Fibroblast of the conjunctiva (primary cell): ENCODE data around the gene WDR47.
"Not testable (repeated sequence)": the region's sequence is repeated elsewhere in the genome, so short reads cannot be mapped to it uniquely, and the experiment has no call there.

Experiments used
- DNase-seq: peaks from one replicate; pipeline ENCODE4 v3.0.0-alpha.2; 2010; ENCODE audit warnings: low read depth

WDR47 gene

DNA sequence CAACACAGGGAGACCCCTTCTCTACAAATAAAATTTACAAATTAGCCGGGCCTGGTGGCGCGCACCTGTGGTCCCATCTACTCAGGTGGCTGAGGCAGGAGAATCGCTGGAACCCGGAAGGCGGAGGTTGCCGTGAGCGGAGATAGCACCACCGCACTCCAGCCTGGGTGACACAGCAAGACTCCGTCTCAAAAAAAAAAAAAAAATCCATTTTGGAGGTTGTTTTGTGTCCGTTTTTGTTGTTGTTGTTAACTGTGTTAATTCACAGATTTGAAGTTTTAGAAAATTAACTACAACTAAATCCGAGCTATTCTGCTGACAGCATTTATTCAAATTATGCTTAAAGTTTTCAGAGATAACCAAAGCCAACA, 79.2 kb downstream of the WDR47 start:
- no peak for DNase-seq

DNA sequence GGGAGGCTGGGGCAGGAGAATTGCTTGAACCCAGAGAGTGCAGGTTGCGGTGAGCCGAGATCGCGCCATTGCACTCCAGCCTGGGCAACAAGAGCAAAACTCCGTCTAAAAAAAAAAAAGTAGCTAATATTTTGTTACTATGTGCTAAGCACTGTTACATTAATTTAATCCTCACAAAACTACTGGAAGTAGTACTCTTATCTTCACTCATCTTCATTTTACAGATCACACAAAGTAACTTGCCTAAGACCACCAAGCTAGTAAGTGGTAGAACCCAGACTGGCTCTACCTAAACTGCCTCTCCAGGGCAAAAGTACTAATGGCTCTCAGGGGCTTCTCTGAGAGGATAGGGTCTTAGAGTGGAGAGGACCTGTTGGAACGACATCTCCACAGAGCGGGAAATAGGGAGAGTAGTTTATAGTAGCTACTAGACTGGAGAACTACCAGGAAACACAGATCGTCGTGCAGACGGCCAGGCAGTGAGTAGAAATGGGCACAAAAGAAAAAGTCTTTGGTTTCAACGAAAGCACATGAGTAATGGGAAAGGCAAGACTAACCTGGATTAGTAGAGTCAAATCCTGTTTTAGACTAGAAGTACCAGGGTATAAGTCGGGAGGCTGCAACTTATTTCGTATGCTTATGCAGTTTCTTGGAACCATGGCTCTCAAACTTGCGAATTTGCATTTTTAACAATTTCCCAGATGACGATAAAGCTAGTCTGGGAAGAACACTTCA, 80.0 kb downstream of the WDR47 start:
- no peak for DNase-seq

DNA sequence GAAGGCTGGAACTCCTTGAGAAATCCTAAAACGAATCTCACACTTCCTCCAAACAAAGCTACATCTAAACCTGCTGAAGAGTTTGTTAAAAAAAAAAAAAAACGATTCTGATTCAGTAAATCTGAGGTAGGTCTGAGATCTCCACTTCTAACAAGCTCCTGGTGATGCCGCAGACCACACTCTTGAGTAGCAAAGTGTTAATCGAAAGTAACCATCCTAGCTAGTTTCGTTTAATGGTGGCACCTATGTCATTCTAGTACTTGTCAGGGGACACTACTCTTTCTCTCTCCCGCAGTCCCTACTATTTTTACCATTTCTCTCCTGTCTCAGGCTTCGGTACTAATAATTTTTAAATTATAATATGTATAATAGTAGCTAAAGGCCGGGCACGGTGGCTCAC, 80.7 kb downstream of the WDR47 start:
- DNase-seq = no peak

DNA sequence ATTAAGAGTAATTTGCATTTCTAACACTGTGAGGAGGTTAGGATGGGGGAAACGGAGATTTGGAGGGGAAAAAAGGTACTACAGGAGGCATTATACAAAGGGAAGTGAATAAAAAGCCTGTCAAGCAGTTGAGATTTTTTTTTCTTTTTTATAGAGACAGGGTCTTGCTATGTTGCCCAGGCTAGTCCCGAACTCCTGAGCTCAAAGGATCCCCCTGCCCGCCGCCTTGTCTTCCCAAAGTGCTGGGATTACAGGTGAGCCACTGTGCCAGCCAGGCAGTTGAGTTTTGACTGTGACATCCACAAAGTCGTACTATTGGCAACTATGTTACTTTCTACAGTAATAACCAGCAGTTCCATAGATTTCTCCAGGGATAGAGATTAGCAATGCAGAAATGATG, 81.2 kb downstream of the WDR47 start:
- DNase-seq = no peak

DNA sequence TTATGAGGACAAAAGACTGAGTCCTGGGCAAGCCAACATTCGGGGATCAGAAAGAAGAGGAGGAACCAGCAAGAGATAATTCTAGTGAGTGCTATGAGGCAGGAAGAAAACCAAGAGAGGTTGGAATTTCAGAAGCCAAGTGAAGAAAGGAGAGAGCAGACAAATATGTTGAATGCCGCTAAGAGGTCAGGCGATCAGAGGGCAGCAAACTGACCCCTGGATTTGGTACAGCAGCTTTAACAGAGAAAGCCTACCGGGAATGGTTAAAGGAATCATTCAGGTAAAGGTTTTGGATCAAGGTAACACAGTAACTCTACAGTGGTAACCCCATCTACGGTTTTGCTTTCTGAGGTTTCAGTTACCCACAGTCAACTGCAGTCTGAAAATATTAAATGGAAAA, 84.0 kb downstream of the WDR47 start:
- DNase-seq = no peak

DNA sequence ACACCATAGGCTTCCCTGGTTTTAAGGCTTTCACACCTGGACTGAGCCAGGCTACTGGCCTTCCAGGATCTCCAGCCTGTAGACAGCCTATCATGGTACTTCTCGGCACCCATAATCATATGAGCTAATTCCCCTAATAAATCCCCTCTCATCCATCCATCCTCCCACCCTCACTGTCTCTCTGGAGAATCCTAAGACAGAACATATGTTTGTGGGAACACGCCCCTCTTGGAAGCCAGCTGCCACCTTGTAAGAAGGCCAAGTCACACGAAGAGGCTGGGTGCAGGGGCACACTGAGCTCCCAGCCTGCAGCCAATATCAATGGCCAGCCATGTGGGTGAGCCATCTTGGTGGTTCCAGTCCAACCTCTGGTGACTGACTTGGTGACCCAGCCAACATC, 86.0 kb downstream of the WDR47 start:
- DNase-seq = no peak

DNA sequence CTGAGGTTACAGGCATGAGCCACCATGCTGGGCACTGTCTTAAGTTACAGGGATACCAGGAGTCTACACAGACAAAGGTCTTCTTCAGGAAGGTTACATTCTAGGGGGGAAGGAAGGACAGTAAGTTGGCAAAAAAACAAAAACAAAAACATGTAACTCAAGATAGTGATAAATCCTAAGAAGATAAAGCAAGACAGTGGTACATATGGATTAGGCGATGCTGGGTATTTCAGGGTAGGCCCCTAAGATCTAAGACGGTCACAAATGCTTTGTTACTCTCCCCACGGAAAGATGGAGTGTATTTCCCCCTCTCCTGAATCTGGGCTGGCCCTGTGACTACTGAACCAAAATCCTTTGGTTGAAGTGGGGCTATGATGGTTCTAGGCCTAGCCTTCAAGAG, 86.8 kb downstream of the WDR47 start:
- no peak for DNase-seq

DNA sequence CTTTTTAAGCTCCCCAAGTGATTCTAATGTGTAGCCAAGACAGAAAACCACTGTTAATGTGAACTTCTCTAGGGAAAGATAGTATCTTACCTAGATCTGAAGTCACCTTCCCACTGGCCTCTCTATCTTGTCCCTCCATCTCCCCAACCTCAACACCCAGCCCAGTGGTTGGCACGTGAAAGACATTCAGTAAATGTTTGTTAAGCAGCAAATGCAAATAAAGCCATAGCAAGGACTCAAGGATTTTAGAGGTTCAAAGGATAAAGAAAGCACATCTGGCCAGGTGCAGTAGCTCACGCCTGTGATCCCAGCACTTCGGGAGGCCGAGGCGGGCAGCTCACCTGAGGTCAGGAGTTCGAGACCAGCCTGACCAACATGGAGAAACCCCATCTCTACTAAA, 88.5 kb downstream of the WDR47 start:
- no peak for DNase-seq

DNA sequence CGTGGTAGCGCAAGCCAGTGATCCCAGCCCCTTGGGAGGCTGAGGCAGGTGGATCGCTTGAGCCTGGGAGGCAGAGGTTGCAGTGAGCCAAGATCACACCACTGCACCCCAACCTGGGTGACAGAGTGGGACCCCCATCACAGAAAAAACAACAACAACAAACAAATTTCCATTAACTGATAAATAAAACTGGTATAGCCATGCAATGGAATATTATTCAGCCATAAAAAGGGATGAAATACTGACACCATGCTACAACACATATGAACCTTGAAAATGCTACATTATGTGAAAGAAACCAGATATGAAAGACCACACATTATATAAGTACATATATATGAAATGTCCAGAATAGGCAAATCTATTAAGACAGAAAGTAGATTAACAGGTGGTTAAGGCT, 90.7 kb downstream of the WDR47 start:
- DNase-seq = no peak

DNA sequence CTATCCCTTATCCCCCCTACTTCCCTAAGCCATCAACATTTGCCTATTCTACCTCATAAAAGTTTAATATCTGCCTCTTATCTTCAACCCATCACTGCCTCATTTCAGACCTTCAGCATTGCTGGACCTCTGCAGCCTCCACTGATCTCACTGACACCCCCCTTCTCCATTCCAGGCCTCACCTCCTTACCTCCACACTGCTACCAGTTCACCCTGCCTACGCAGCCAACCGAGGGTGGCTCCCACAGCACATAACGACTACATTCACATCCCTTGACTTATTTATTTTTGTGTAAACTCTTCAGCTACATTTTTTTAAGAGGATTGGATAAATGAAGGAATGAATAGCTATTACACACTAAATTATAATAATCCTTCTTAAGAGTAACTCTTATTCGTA, 92.9 kb downstream of the WDR47 start:
- DNase-seq = no peak

DNA sequence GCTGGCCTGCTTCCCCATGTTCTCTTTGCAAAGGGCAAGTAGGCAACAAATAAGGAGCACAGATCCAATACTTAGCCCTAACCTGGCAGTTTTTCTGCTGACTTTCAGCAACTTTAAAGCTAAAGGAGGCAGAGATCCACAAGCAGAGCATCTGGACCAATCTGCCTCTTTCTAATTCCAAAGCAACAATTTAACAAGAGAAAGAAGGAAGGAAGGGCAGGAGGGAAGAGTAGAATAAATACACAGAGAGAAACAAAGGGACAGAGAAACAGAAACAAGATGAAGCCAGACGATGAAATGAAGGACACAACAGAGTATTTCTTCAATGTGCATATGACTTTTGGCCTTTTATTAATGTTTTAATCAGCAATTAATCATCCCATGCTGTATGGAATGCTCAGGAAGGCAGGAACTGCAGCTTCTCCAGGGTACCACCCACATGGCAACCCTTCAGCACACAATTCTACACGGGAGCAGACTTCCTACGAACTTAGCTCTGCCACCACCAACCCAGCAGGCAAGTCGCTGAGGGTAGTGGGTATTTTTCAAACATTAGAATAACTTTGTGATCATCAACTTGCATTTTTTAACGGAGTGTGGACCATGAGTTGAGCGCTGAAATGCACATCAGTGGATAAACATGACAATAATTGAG, 93.9 kb downstream of the WDR47 start:
- DNase-seq = no peak

DNA sequence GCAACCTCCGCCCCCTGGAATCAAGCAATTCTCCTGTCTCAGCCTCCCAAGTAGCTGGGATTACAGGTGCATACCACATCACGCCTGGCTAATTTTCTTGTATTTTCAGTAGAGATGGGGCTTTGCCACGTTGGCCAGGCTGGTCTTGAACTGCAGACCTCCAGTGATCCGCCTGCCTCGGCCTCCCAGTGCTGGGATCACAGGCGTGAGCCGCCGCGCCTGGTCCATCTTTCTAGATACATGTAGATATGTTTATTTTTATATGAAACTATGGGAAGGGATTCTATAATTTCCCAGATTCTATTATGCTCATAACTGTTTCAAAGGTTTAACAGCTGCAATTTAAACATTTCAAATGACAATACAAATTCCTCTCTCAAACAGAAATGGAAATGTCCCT, 105.7 kb downstream of the WDR47 start:
- no peak for DNase-seq

DNA sequence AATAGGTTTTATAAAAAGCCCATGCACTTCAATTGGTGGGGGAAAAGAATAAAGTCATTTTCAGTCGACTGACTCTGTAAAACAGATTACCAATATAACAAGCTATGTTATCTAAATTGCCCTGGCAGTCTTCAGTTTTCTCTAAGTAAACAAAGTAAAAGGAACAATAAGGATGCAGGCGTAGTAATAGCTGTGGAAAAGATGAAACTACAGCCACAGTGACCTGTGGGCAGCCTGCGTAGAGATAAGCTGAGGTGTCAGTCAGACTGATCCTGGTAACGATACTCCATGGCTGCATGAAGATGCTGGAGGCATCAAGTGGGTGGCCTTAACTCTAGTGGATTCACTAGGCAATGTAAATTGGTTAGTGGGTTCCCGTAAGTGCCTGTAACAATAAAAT, 108.0 kb downstream of the WDR47 start:
- DNase-seq = no peak

DNA sequence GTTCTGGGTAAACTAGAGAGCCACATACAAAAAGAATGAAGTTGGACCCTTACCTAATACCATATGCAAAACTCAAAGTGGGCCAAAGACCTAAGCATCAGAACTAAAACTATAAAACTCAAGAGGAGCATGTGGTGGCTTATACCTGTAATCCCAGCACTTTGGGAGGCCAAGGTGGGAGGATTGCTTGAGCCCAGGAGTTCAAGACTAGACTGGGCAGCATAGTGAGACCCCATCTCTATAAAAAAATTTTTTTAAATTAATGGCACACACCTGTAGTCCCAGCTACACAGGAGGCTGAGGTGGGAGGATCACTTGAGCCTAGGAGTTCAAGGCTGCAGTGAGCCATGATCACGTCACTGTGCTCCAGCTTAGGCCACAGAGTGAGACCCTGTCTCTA, 114.3 kb downstream of the WDR47 start:
- DNase-seq = not testable (repeated sequence)

DNA sequence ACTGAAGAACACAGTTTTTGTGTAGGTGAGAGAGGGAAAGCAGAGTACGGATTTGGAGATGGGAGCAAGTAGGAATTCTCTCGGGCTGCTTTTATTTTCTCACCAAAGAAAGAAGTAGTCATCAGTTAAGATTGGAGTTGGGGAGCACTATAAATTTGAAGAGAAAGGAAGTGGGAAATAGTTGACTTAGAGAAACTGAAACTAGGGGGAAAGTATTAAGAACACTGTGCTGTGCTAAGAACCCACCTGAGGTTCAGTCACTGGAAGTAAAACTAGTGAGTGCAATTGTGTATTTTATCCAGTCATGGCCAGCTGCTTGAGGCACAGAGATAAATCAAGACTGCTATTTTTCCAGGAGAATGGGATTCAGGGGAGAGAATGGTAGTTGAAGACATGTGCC, 116.0 kb downstream of the WDR47 start:
- no peak for DNase-seq
